Stimulated activated CD4-positive, alpha-beta T cell treated with anti-CD3 and anti-CD28 coated beads, Interleukin-2, amount 100 ng/mL, for 48 hours (primary cell): ENCODE data around the gene VKORC1.

Experiments
- DNase-seq, 2 donors: peaks; one replicate each; pipeline ENCODE4 v3.0.0-alpha.2; 2020

Gene VKORC1

GRCh38 chr16:31081428-31082351 lies 12.9 kb downstream of the VKORC1 start:
- DNase-seq, result no peak

GRCh38 chr16:31080756-31081419 lies 13.7 kb downstream of the VKORC1 start:
- DNase-seq, result no peak

GRCh38 chr16:31080035-31080629 lies 14.5 kb downstream of the VKORC1 start:
- DNase-seq, result no peak

- DNase-seq, result no peak
Measured at GRCh38 chr16:31079342-31079944, 15.2 kb downstream of the VKORC1 start.

GRCh38 chr16:31078597-31079341 lies 15.8 kb downstream of the VKORC1 start:
- DNase-seq, result no peak

- no peak for DNase-seq
Measured at GRCh38 chr16:31077592-31078396, 16.8 kb downstream of the VKORC1 start.

GRCh38 chr16:31077024-31077423 lies 17.6 kb downstream of the VKORC1 start:
- DNase-seq, result no peak

- no peak for DNase-seq
Measured at GRCh38 chr16:31076319-31076718, 18.3 kb downstream of the VKORC1 start.

GRCh38 chr16:31074814-31075183 lies 19.8 kb downstream of the VKORC1 start:
- no peak for DNase-seq

GRCh38 chr16:31073970-31074813 lies 20.4 kb downstream of the VKORC1 start, which contains the start of the genes ZNF646 and ZNF668:
Gene ZNF646, plus strand, starts transcription at chr16:31074422. Its CDS starts 1,903 bp downstream, at chr16:31076325.
Gene ZNF668, minus strand, starts transcription at chr16:31074240. Its CDS starts 9,781 bp downstream, at chr16:31064459.
- DNase-seq, result peak; percentile 93 to 94

GRCh38 chr16:31073142-31073969 lies 21.2 kb downstream of the VKORC1 start:
- peak; percentile 84 to 85 for DNase-seq

GRCh38 chr16:31072540-31073141 lies 22.0 kb downstream of the VKORC1 start:
- peak in 1 of 2 donors; percentile 29 for DNase-seq

GRCh38 chr16:31071861-31072260 lies 22.7 kb downstream of the VKORC1 start:
- no peak for DNase-seq

GRCh38 chr16:31067342-31067741 lies 27.3 kb downstream of the VKORC1 start:
- DNase-seq, result no peak

- DNase-seq, result no peak
Measured at GRCh38 chr16:31064882-31065461, 29.6 kb downstream of the VKORC1 start.

- no peak for DNase-seq
Measured at GRCh38 chr16:31063843-31064611, 30.6 kb downstream of the VKORC1 start.

- no peak for DNase-seq
Measured at GRCh38 chr16:31063495-31063842, 31.1 kb downstream of the VKORC1 start.
